ENCODE measurements around the gene KIF5A.
"Not testable (repeated sequence)": the region's sequence is repeated elsewhere in the genome, so short reads cannot be mapped to it uniquely, and the experiment has no call there.

Gene KIF5A

DNA sequence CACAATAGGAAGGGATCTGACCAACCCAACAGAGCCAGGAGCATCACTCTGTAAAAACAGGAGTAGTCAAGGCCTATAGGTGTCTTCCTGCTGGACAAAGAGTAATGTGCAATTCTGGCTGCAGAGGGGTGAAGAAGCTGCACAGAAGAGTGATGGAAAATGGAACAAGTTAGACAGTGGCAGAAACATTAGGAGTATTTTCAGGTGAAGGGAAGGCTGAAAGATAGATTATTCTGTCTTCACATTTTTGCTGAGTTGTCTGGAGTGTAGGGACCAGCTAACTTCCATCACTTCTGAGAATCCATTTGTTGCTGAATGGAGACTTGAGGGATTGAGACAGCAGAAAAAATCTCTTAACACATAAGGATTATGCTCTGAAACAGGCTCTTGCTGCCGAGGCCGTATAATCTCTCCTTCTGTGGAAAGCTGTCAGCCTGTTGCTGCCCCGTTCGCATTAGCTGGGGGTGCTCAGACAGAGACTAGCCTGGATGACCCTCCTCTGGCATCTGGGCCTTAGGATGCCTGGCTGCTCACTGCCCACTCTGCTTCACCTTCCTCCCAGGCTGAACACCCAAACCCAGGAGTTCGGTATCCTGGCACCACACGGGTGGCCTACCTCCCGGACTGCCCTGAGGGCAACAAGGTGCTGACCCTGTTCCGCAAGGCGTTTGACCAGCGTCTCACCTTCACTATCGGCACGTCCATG, 58.3 kb downstream of the KIF5A start:
- no peak for DNase-seq (ENCODE audit: low spot score)

DNA sequence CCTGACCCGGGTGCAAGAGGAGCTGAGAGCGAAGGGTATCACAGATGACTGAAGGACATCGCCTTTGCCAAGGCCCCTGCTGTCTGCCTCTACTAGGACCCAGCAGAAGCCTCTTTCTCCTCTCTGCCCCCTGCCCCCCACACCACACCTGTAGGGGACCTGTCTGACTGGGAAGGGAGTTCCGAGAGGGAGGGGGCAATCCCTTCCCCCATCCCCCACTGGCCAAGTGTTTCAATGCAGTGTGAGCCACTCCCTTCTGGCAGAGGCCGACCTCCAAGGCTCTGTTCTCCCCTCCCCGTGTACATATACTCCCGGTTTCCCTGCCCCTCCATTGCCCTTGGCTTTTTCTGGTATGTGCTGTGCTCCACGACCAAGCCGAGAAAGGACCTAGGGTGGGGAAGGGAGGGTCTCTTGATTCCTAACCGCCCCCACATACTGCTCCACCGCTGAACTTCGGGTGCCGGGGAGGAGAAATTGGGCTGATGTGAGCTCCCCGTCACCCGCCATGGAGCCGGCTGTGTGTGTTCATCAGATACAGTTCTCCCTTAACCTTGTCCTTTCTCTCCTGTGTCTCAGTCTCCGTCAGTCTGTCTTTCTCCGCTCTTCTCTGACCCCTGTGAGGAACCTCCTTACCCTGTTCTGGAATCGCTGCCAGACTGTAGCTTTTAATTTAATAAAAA, 59.4 kb downstream of the KIF5A start:
- no peak for DNase-seq (ENCODE audit: low spot score)

DNA sequence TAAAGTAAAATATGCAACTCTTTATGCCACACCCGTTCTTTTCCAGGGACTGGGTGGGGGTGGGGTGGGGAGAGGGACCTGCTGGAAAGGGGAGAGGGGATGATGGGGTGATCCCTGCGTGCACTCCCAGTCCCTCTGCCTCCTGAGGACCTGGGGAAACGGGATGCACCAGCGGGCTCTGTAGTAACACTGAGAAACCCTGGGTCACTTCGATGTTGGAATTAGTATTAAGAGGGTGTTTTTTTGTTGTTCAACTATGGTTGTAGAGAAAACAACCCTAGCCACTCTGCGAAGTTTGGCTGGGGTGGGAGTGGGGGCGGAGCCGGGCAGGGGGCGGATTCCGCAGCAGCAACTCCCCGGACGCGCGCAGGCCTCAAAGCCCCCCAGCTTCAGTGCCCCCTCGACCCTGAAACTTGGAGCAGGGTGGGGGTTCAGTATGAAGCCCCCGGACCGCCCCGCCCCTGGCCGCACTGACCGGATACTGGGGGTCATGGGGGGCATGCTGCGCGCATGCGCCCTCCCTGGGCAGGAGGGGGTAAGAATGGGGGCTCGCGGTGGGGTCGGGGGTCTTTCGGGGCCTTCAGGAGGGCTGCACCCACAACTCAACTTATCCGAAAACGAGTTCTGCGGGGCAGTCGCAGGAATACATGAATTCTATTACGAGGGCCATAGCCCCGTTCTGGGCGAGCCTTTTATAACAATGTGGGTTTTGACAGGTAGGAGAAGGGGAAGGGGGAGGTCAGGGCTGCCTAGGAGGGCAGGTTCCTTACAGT, 60.1 kb downstream of the KIF5A start:
- no peak for DNase-seq (ENCODE audit: low spot score)

- DNase-seq (ENCODE audit: low spot score) = no peak
Observed at GRCh38 chr12:57610554-57611107, 60.8 kb downstream of the KIF5A start.

- DNase-seq (ENCODE audit: low spot score) = peak; percentile 72
Observed at GRCh38 chr12:57611108-57611826, 61.4 kb downstream of the KIF5A start, which contains the start of gene ARHGEF25. ARHGEF25 (plus strand) TSS chr12:57611435; CDS start chr12:57611895, 460 bp downstream.

DNA sequence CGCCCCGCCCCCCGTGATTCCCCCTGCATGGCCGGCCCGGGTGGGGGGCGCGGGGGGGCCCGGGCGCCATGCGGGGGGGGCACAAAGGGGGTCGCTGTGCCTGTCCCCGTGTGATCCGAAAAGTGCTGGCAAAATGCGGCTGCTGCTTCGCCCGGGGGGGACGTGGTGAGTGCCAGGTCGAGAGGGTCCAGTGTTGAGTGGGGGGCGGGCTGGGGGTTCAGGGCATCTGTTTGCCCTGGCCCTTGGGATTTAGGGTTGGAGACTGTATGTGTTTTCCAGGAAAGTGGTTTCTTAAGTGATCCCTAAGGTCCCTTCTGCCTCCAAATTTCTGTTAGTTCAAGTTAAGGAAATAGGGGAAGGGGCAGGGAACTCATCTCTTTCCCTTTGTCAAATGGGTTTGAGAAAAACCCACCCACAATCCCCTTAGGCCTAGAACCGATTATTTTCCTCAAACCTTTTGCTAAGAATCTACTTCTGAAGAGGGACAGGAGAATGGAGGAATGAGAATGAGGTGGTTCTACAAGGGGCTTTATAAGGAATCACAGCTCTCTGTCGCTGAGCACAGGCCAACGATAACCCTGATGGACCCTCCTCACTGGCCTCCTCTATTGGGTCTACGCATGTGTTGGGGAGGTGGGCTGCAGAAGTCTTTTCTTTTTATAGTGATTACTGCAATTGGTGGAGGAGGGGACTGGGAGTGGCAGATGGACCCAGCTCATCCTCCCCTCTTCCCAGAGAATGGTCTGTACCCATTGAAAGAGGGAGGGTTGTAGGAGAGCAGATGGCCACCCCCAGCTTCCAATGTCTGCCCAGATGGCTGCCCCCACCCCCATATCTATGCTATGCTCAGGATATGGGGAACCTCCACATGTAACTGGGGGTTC, 62.2 kb downstream of the KIF5A start:
- DNase-seq (ENCODE audit: low spot score) = peak; percentile 86

GRCh38 chr12:57612711-57613426, 63.0 kb downstream of the KIF5A start:
- DNase-seq (ENCODE audit: low spot score) = no peak

DNA sequence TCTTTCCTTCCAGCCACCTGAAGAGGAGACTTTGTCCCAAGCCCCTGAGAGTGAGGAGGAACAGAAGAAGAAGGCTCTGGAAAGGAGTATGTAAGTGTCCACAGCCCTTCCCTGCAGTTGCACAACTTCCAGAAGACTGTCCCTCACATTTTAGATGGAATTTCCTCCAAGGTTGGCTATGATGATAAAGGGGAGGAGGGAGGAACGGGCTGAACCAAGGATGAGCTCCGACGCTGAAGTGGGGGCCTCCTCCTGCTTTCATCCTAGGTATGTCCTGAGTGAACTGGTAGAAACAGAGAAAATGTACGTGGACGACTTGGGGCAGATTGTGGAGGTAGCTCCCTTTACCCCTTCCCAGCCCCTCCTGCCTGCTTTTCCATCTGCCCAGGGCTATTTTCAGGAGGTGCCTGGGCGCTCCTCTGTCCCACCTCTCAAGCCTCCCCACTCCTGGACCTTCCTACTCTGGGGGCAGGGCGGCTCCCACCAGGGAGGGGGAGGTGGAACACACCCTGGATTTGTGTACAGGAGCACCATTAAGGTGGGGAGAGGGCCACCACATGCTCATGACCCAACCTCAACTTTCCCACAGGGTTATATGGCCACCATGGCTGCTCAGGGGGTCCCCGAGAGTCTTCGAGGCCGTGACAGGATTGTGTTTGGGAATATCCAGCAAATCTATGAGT, 63.7 kb downstream of the KIF5A start:
- DNase-seq (ENCODE audit: low spot score) = no peak

- DNase-seq (ENCODE audit: low spot score) = peak; percentile 72
Observed at GRCh38 chr12:57614178-57614947, 64.5 kb downstream of the KIF5A start.

- DNase-seq (ENCODE audit: low spot score) = no peak
Observed at GRCh38 chr12:57614948-57615500, 65.2 kb downstream of the KIF5A start.

GRCh38 chr12:57615637-57616036, 65.8 kb downstream of the KIF5A start:
- no peak for DNase-seq (ENCODE audit: low spot score)

DNA sequence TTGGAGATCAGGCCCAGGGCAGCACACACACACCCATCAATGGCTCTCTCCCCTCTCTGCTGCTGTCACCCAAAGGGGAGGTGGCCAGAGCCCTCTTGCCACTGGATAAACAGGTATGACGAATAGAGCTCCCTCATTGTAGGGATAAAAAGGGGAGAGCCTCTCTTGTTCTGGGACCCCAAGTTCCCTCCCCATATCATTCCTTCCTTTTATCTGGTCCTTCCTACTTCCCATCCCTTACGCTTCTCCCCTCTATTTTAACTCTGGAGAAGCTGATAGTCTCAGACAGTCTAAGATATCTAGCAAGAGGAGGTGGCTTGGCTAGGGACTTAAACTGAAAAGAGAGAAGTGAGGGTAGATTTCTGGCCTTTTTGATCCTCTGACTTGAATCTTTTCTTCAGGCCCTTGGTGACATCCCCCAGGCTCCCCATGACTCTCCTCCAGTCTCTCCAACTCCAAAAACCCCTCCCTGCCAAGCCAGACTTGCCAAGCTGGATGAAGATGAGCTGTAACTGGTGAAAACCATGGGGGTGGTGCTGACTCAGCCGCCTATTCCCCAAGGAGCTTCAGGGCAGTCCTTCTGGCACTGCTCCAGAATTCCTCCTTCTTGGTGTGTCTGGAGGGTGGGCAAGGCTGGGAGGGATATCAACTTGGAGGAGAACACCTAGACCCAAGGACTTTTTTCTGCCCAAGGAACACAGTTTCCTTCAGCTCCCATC, 66.7 kb downstream of the KIF5A start:
- DNase-seq (ENCODE audit: low spot score) = no peak

GRCh38 chr12:57617942-57618341, 68.1 kb downstream of the KIF5A start:
- DNase-seq (ENCODE audit: low spot score) = no peak

GRCh38 chr12:57618431-57618830, 68.6 kb downstream of the KIF5A start:
- DNase-seq (ENCODE audit: low spot score) = not testable (repeated sequence)

GRCh38 chr12:57618966-57619433, 69.2 kb downstream of the KIF5A start:
- no peak for DNase-seq (ENCODE audit: low spot score)

DNA sequence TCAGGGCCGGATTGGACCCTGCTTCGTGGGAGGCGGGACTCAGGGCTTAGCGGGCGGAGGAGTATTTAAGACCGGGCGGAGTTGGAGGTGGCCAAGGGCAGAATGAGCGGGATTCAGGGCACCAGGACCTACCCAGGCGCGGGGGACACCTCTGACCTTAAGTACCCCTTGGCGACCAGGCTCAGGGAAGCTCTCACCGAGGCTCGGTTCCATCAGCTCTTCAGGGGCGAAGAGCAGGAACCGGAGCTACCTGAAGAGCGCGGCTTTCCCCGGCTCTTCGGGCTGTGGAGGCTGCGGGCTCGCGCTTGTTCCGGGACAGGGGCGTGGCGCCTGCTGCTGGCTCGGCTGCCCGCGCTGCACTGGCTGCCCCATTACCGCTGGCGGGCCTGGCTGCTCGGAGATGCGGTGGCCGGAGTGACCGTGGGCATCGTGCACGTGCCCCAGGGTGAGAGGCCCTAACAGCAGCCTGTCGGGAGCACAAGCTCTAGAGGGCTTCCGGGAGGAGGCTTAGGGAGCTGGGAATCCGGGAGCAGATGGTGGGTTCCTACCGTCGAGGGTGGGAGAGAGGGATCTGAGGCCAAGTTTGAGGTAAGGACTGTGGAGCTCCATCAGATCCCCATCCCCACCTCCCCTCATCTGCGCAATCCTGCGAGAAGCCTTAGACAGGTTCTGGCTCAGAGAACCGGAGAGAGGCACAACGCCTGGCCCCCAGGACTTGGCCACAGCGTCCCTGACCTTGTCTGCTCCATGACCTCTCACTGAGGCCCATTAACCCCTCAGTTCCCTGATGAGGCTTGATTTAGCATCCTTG, 69.8 kb downstream of the KIF5A start:
- no peak for DNase-seq (ENCODE audit: low spot score)
